Mammary microvascular endothelial cell (primary cell): Measurements from ENCODE around the gene TSPAN12. TPM values are rescaled to one million over a fixed set of nuclear protein-coding genes. Genes with fewer than 3 reads are reported as not detected.

Source experiments
- total RNA-seq: library from RNA; depleted of rRNA; stranded (reverse); fragments of >200 nt; gene quantifications from 2 replicates; pipeline ENCODE4 v1.2.3, GENCODE V29; 2015

Gene TSPAN12, protein sequence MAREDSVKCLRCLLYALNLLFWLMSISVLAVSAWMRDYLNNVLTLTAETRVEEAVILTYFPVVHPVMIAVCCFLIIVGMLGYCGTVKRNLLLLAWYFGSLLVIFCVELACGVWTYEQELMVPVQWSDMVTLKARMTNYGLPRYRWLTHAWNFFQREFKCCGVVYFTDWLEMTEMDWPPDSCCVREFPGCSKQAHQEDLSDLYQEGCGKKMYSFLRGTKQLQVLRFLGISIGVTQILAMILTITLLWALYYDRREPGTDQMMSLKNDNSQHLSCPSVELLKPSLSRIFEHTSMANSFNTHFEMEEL
- total RNA-seq, result 8.8 and 10.4 TPM in 2 replicates

DNA sequence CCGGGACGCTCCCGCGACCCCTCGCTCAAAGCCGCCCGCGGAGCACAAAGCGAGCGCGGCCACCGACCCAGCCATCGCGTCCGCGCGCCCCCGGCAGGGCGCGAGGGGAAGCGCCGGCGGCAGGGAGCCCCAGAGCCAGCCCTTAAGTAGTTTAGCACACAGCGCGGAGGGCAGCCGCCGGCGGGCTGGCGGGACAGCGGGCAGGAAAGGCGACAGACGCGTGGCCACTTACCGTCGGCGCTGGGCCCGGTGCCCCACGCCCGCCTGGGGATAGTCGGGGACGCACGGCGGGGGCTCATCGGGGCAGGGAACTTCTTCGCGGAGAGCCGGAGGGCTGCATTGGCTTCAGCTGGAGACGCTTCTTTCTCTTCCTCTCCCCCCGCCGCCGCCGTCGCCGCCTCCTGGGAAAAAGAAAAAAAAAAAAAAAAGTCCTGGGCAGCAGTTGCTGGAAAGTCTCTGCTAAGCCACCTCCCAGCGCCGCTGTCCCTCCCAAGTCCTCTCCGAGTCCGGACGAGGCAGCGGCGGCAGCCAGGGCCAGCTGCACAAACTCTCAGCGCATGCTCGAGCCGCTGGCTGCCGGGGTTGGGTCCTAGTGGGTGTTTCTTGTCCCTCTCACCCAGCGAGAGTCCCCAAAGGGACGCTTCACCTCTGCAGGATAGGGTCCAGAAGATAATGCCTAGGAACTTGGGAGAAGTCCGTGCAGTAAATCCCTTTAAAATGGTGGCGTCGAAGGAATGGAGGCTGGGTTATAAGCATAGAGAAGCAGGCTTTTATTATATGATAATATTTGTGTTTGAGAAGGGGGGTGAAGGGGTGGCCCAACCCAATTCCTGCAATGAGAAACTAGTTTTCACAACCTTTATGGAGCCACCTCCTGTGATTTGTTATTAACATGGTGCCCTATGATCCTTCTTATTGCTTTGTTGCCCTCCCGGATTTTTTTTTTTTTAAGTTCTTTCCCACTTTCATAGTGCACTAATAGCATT, at the start of gene TSPAN12:
Gene TSPAN12 (minus strand): TSS at position 557 of the 986 bp plus-strand sequence. CDS start 1,381 bp downstream, outside the sequence.

Other genes with a start within 250 kb of the TSPAN12 start
- 12.7 and 18.0 TPM in 2 replicates for gene ING3, start 92.6 kb upstream of the TSPAN12 start, total RNA-seq
- 3.9 and 4.0 TPM in 2 replicates for gene CPED1, start 130.6 kb upstream of the TSPAN12 start, total RNA-seq